Left renal cortex interstitium (tissue), 4 donors: ENCODE data around the gene MAN1A1. TPM values are rescaled to one million over a fixed set of nuclear protein-coding genes. Genes with fewer than 3 reads are reported as not detected.

Experiments
- DNase-seq, 4 donors: peaks; one replicate each; pipeline ENCODE4 v3.0.0-alpha.2; 2013; ENCODE audit warnings: low read depth in 4 of 4, low spot score in 2 of 4, missing footprints in 1 of 4
- polyA plus RNA-seq, 4 donors: library from polyadenylated mRNA; unstranded; fragments of 120-200 nt; gene quantifications; one replicate each; pipeline ENCODE4 v1.2.1, GENCODE V29; 2013; ENCODE audit not compliant: insufficient read length in 4 of 4

The MAN1A1 gene
- polyA plus RNA-seq, 4 donors: 73.9 to 104 (median 97.9) TPM

GRCh38 chr6:119328254-119328653 is 21.3 kb downstream of the MAN1A1 start:
- no peak for DNase-seq

GRCh38 chr6:119327810-119328209 is 21.8 kb downstream of the MAN1A1 start:
- DNase-seq: no peak

GRCh38 chr6:119326291-119327005 is 23.1 kb downstream of the MAN1A1 start:
- no peak for DNase-seq

GRCh38 chr6:119325559-119326265 is 23.8 kb downstream of the MAN1A1 start:
- DNase-seq: no peak

GRCh38 chr6:119324718-119325117 is 24.8 kb downstream of the MAN1A1 start:
- no peak for DNase-seq

- no peak for DNase-seq
These were observed 25.6 kb downstream of the MAN1A1 start for GRCh38 chr6:119323931-119324330.

GRCh38 chr6:119323478-119323877 is 26.1 kb downstream of the MAN1A1 start:
- DNase-seq: no peak

GRCh38 chr6:119322715-119323350 is 26.7 kb downstream of the MAN1A1 start:
- no peak for DNase-seq

- DNase-seq: no peak
These were observed 27.5 kb downstream of the MAN1A1 start for GRCh38 chr6:119322034-119322433.

- DNase-seq: no peak
These were observed 29.9 kb downstream of the MAN1A1 start for GRCh38 chr6:119319694-119320093.

- no peak for DNase-seq
These were observed 30.8 kb downstream of the MAN1A1 start for GRCh38 chr6:119318730-119319129.

GRCh38 chr6:119318176-119318575 is 31.4 kb downstream of the MAN1A1 start:
- no peak for DNase-seq

- DNase-seq: no peak
These were observed 32.6 kb downstream of the MAN1A1 start for GRCh38 chr6:119317007-119317406.

GRCh38 chr6:119314885-119315272 is 34.7 kb downstream of the MAN1A1 start:
- no peak for DNase-seq

- no peak for DNase-seq
These were observed 35.4 kb downstream of the MAN1A1 start for GRCh38 chr6:119313937-119314884.

- DNase-seq: no peak
These were observed 36.7 kb downstream of the MAN1A1 start for GRCh38 chr6:119312875-119313338.

GRCh38 chr6:119312441-119312840 is 37.1 kb downstream of the MAN1A1 start:
- DNase-seq: no peak

GRCh38 chr6:119311514-119312142 is 37.9 kb downstream of the MAN1A1 start:
- no peak for DNase-seq

- no peak for DNase-seq
These were observed 39.0 kb downstream of the MAN1A1 start for GRCh38 chr6:119310486-119311036.
